Retinal pigment epithelial cell (primary cell): Measurements from ENCODE around the gene WDR18.

ENCODE experiments used
- DNase-seq: peaks from one replicate; pipeline ENCODE4 v3.0.0-alpha.2; 2010; ENCODE audit warnings: low read depth
- H3K4me3 ChIP-seq: 2 replicates; pipeline ENCODE4 v1.5.1; 2011; ENCODE audit warnings: mild to moderate bottlenecking, low read length, control low read depth, moderate library complexity
- CTCF ChIP-seq: conservative IDR thresholded peaks from 2 replicates; pipeline ENCODE4 v1.5.1; 2011; ENCODE audit warnings: low read depth, low read length, control low read depth, inconsistent platforms

Gene WDR18

GRCh38 chr19:1027650-1028061, 43.5 kb downstream of the WDR18 start:
- TF ChIP-seq CTCF = no peak
- DNase-seq = no peak
- H3K4me3 ChIP-seq = peak overlapping the region; percentile 98

DNA sequence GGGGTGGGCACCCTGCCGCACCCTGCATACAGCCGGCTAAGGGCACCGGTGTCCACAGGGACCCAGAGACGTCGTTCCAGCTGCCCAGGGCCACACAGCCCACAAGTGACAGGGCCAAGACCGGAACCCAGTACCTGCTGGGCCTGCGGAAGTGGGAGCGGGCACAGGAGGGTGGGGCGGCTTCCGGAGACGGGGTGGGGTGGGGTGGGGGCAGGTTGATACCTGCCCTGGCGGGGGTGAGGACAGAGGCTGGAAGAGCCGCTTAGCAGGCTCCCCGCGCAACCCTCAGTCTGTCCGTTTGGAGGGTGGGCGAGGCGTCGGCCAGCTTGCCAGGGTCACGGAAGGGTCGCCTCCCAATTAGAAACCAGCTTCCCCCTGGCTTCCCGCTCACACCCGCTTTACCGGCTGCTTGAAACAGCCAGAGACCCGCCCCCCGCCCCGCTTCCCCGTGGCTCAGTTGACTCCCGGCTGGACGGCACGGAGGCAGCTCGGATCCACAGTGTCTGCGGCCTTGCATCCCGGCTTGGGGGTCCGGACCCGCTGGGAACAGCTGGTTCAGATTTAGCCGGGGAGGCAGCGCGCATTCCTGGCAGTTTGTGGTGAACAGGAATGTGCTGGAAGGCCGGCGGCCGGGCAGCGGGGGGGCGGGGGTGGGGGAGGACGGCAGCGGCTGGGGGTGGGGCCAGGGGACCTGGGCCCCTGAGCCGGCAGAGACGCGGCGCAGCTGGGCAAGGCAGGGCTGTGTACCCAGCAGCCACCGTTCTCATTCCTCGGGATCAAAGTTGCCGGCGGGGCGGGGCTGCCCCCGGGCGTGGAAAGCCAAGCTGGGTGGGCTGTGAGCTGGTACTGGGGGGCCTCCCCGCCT, 44.1 kb downstream of the WDR18 start:
- H3K4me3 ChIP-seq = peak overlapping the region; percentile 98
- peak; percentile 78 for DNase-seq
- no peak for TF ChIP-seq CTCF

DNA sequence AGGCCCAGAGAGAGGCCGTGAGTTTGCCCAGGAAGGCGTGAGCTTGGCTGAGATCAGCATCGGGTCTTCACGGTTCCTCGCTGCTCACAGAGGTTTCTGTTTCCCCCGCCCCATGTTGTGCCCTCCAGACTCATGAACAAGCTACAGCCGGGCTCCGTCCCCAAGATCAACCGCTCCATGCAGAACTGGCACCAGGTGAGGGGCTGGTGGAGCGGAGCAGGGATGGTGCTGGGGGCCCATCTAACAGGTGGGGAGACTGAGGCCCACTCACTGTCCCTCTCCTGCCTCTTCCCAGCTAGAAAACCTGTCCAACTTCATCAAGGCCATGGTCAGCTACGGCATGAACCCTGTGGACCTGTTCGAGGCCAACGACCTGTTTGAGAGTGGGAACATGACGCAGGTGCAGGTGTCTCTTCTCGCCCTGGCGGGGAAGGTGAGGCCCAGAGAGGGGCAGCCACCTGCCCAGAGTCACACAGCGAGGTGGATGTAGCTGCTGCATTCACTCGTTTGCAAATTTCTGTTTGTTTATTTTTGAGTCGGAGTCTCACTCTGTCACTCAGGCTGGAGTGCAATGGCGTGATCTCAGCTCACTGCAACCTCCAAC, 48.2 kb downstream of the WDR18 start:
- no peak for TF ChIP-seq CTCF
- no peak overlapping the region for H3K4me3 ChIP-seq
- DNase-seq = no peak

DNA sequence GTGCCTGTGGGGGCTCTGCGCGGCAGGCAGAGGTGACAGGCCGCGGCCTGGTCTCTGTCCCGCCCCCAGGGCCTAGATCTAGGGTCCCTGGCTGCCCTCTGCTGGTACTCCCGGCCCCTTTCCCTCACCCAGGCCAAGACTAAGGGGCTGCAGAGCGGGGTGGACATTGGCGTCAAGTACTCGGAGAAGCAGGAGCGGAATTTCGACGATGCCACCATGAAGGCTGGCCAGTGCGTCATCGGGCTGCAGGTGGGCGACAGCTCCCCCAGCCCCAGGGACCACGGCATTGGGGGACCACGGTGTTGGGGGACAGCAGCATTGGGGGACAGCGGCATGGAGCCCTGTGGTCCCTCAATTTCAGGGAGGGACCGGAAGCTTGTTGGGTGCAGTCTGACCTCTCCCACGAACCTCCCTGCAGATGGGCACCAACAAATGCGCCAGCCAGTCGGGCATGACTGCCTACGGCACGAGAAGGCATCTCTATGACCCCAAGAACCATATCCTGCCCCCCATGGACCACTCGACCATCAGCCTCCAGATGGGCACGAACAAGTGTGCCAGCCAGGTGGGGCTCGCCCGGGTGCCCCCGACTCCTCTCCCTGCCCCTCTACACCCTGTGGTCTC, 52.0 kb downstream of the WDR18 start:
- H3K4me3 ChIP-seq = no peak overlapping the region
- DNase-seq = no peak
- TF ChIP-seq CTCF = peak; percentile 3

DNA sequence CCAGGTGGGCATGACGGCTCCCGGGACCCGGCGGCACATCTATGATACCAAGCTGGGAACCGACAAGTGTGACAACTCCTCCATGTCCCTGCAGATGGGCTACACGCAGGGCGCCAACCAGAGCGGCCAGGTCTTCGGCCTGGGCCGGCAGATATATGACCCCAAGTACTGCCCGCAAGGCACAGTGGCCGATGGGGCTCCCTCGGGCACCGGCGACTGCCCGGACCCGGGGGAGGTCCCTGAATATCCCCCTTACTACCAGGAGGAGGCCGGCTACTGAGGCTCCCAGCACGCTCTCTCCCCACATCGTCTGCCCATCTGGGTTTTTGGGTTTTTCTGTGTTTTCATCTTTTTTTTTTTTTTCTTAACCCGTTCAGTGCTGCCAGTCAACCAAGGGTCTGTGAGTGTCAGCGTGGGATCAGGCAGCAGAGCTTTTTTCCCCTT, 53.5 kb downstream of the WDR18 start:
- no peak for DNase-seq
- H3K4me3 ChIP-seq = no peak overlapping the region
- TF ChIP-seq CTCF = no peak

GRCh38 chr19:1038978-1039645, 55.0 kb downstream of the WDR18 start:
- no peak for TF ChIP-seq CTCF
- H3K4me3 ChIP-seq = no peak overlapping the region
- no peak for DNase-seq
